BJ (cell line): ENCODE results near the gene ARAP1. TPM values are rescaled to one million over a fixed set of nuclear protein-coding genes. Genes with fewer than 3 reads are reported as not detected.

Experiments
- CTCF ChIA-PET: fragments of 350-600 bp; formaldehyde crosslinking; extraction: SDS; loops from one replicate; lab custom pipeline; 2021; ENCODE audit warnings: antibody characterized with exemption, inconsistent platforms; lab: Yijun Ruan, JAX
- POLR2A ChIA-PET: fragments of 300-600 bp; sonication (Branson Sonifier 250); formaldehyde crosslinking; extraction: SDS; loops from one replicate; lab custom pipeline; 2021; ENCODE audit warnings: antibody characterized with exemption; lab: Charles Lee
- DNase-seq: peaks from one replicate; pipeline ENCODE4 v3.0.0-alpha.2; 2011; ENCODE audit warnings: low read depth
- H3K27me3 ChIP-seq: 2 replicates; pipeline ENCODE4 v1.6.0; 2011; ENCODE audit warnings: low read length; ENCODE audit not compliant: control insufficient read depth, insufficient read depth
- H3K36me3 ChIP-seq: 2 replicates; pipeline ENCODE4 v1.5.1; 2011; ENCODE audit warnings: low read length; ENCODE audit not compliant: control insufficient read depth, insufficient read depth
- H3K4me3 ChIP-seq: 2 replicates; pipeline ENCODE4 v1.5.1; 2011; ENCODE audit warnings: low read depth, mild to moderate bottlenecking, control low read depth, low read length
- polyA plus RNA-seq: library from polyadenylated mRNA; depleted of rRNA; stranded (reverse); fragments of >200 nt; gene quantifications from 2 replicates; pipeline ENCODE4 v1.2.3, GENCODE V29; 2011
- TF ChIP-seq, protein P1 (sequence below): IDR thresholded peaks from 2 replicates; pipeline ENCODE4 v1.5.1; 2011; ENCODE audit warnings: low read depth, mild to moderate bottlenecking, control low read depth, inconsistent platforms, low read length, moderate library complexity; ENCODE audit not compliant: insufficient read depth

Gene ARAP1
- polyA plus RNA-seq, 1 experiment: 74.5 TPM

DNA sequence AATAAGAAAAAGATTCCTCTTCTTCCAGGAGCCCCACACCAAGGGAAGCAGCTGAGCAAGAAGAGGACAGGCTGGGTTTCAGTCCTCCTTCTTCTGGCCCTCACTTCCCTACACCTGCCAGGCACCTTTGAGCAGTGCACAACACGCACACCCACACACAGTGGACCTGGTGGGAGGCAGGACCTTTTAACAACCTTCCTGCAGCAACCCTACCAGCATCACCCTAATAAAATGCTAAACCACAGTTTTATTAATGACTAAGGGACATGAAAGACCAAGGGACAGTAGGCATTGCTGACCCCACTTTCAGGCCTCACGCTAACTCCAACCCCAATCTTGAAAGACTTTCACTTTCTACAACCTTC lies 12.2 kb downstream of the ARAP1 start:
- H3K36me3 ChIP-seq: no peaks in the 10 kb centered on the region; the same call in 1 of the 2 replicates
- POLR2A ChIA-PET: no interaction called here
- TF ChIP-seq, protein P1, sequence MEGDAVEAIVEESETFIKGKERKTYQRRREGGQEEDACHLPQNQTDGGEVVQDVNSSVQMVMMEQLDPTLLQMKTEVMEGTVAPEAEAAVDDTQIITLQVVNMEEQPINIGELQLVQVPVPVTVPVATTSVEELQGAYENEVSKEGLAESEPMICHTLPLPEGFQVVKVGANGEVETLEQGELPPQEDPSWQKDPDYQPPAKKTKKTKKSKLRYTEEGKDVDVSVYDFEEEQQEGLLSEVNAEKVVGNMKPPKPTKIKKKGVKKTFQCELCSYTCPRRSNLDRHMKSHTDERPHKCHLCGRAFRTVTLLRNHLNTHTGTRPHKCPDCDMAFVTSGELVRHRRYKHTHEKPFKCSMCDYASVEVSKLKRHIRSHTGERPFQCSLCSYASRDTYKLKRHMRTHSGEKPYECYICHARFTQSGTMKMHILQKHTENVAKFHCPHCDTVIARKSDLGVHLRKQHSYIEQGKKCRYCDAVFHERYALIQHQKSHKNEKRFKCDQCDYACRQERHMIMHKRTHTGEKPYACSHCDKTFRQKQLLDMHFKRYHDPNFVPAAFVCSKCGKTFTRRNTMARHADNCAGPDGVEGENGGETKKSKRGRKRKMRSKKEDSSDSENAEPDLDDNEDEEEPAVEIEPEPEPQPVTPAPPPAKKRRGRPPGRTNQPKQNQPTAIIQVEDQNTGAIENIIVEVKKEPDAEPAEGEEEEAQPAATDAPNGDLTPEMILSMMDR: no peak
- CTCF ChIA-PET: interaction anchor here (0.6 to 1.4 kb wide), 3 partner anchors 15 to 598 kb away, joined by 3 to 9 read pairs (median 3); partner anchors contain the start of gene STARD10
- no peak for DNase-seq
- no peaks in the 10 kb centered on the region for H3K27me3 ChIP-seq
- no peak overlapping the region for H3K4me3 ChIP-seq

- Histone ChIP-seq H3K4me3 (no peak overlapping the region), H3K27me3 (no peaks in the 10 kb centered on the region), H3K36me3 (no peaks in the 10 kb centered on the region; the same call in 1 of the 2 replicates)
- TF ChIP-seq, protein P1: no peak
- no peak for DNase-seq
- POLR2A ChIA-PET: no interaction called here
- CTCF ChIA-PET: interaction anchor here (0.6 to 1.4 kb wide), 5 partner anchors 14 to 598 kb away, joined by 3 to 9 read pairs (median 3); partner anchors contain the start of gene STARD10
Observed at GRCh38 chr11:72739240-72740059, 12.8 kb downstream of the ARAP1 start.

- Histone ChIP-seq H3K36me3 (no peaks in the 10 kb centered on the region; the same call in 1 of the 2 replicates), H3K4me3 (no peak overlapping the region), H3K27me3 (no peaks in the 10 kb centered on the region)
- CTCF ChIA-PET: interaction anchor here (0.7 to 1.1 kb wide), 6 partner anchors 13 to 75 kb away, joined by 3 to 4 read pairs (median 3); partner anchors contain the start of gene STARD10
- POLR2A ChIA-PET: no interaction called here
- DNase-seq: no peak
- TF ChIP-seq, protein P1: no peak
Observed at GRCh38 chr11:72738199-72739141, 13.7 kb downstream of the ARAP1 start.

GRCh38 chr11:72737336-72737735 lies 14.9 kb downstream of the ARAP1 start:
- Histone ChIP-seq H3K27me3 (no peaks in the 10 kb centered on the region), H3K36me3 (no peaks in the 10 kb centered on the region), H3K4me3 (no peak overlapping the region)
- DNase-seq: no peak
- CTCF ChIA-PET: interaction anchor here (1.0 to 2.0 kb wide), 5 partner anchors 11 to 57 kb away, joined by 3 to 7 read pairs (median 5); partner anchors contain the start of gene STARD10
- POLR2A ChIA-PET: interaction anchor here (0.6 kb wide), 1 partner anchor 9 kb away, joined by 5 read pairs; no protein-coding TSS in a partner anchor
- TF ChIP-seq, protein P1: no peak
